ENCODE data around the gene SSNA1. TPM values are rescaled to one million over a fixed set of nuclear protein-coding genes. Genes with fewer than 3 reads are reported as not detected.

The SSNA1 gene
- total RNA-seq, 1 donor from 2014 or later = 45.5 TPM

GRCh38 chr9:137182836-137183235 lies 5.6 kb upstream of the SSNA1 start:
- DNase-seq (ENCODE audit: low read depth) = no peak

- DNase-seq (ENCODE audit: low read depth) = no peak
Measured at GRCh38 chr9:137183980-137184595, 4.4 kb upstream of the SSNA1 start.

- DNase-seq (ENCODE audit: low read depth) = no peak
Measured at GRCh38 chr9:137184881-137185660, 3.4 kb upstream of the SSNA1 start.

GRCh38 chr9:137185921-137186320 lies 2.6 kb upstream of the SSNA1 start:
- DNase-seq (ENCODE audit: low read depth) = no peak

GRCh38 chr9:137186385-137186784 lies 2.1 kb upstream of the SSNA1 start:
- no peak for DNase-seq (ENCODE audit: low read depth)

- DNase-seq (ENCODE audit: low read depth) = no peak
Measured at GRCh38 chr9:137187386-137187785, 1.1 kb upstream of the SSNA1 start.

- no peak for DNase-seq (ENCODE audit: low read depth)
Measured at GRCh38 chr9:137188086-137188489, 388 bp upstream of the SSNA1 start.

GRCh38 chr9:137189297-137190295 lies 1.1 kb downstream of the SSNA1 start:
- no peak for DNase-seq (ENCODE audit: low read depth)

- no peak for DNase-seq (ENCODE audit: low read depth)
Measured at GRCh38 chr9:137190315-137190856, 1.9 kb downstream of the SSNA1 start.

GRCh38 chr9:137191245-137191644 lies 2.8 kb downstream of the SSNA1 start:
- no peak for DNase-seq (ENCODE audit: low read depth)

- no peak for DNase-seq (ENCODE audit: low read depth)
Measured at GRCh38 chr9:137191691-137192447, 3.4 kb downstream of the SSNA1 start.

GRCh38 chr9:137192448-137192780 lies 3.9 kb downstream of the SSNA1 start:
- no peak for DNase-seq (ENCODE audit: low read depth)

- DNase-seq (ENCODE audit: low read depth) = no peak
Measured at GRCh38 chr9:137192859-137193258, 4.4 kb downstream of the SSNA1 start.

- DNase-seq (ENCODE audit: low read depth) = no peak
Measured at GRCh38 chr9:137193771-137194170, 5.3 kb downstream of the SSNA1 start.

GRCh38 chr9:137194388-137194787 lies 5.9 kb downstream of the SSNA1 start:
- DNase-seq (ENCODE audit: low read depth) = no peak

- no peak for DNase-seq (ENCODE audit: low read depth)
Measured at GRCh38 chr9:137194909-137195308, 6.4 kb downstream of the SSNA1 start.

- no peak for DNase-seq (ENCODE audit: low read depth)
Measured at GRCh38 chr9:137195525-137196220, 7.2 kb downstream of the SSNA1 start.

- peak; percentile 68 for DNase-seq (ENCODE audit: low read depth)
Measured at GRCh38 chr9:137198051-137198901, 9.8 kb downstream of the SSNA1 start.

- DNase-seq (ENCODE audit: low read depth) = no peak
Measured at GRCh38 chr9:137198902-137199283, 10.4 kb downstream of the SSNA1 start.
